ENCODE data around the gene STXBP3.

The STXBP3 gene

DNA sequence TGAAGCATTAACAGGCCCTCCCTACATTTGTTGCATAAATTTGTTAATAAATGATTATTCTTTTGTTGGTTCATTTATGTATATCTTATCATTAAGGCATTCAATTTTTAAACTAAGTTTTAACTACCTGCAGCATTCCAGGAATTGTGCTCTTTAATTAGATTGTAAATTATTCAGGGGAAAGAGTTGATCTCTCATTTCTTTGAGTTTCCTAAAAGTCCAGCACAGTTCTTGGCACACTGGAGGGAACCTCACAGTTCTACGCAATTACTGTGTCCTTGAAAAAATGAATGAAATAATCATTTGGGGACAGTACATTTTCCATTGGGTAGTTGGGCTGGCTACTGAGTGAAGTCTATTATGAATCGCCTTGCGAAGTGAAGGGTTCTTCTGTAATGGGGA lies 493 bp upstream of the STXBP3 start:
- Histone ChIP-seq H3K9me2 (replicated peaks; ENCODE audit: insufficient read depth, low read length) (no peaks in the 10 kb centered on the region), H3K9me3 (replicated peaks; ENCODE audit: insufficient read depth, low read length) (no peaks in the 10 kb centered on the region), H3K4me1 (ENCODE audit: low read length) (peaks cover 3% of the 10 kb centered on the region; the same call in 1 of the 2 replicates), H3K79me2 (ENCODE audit: low read length) (peaks cover 20% of the 10 kb centered on the region), H4K20me1 (ENCODE audit: insufficient read depth, low read length) (no peaks in the 10 kb centered on the region), H3K27ac (ENCODE audit: low read length) (no peak overlapping the region), H2AFZ (ENCODE audit: low read length) (peak overlapping the region; percentile 77; the same call in 1 of the 2 replicates), H3K4me2 (ENCODE audit: low read depth, low read length) (peak overlapping the region; percentile 34; the same call in 1 of the 2 replicates), H3K36me3 (replicated peaks; ENCODE audit: insufficient read depth, low read length) (no peaks in the 10 kb centered on the region), H3K4me3 (ENCODE audit: low read length) (no peak overlapping the region), H3F3A (ENCODE audit: insufficient read depth, low read length) (0 out of 2 replicates have a peak, but pooled peaks cover 6% of the 10 kb centered on the region), H3K9ac (ENCODE audit: low read length) (no peak overlapping the region), H3K27me3 (replicated peaks; ENCODE audit: insufficient read depth, low read length) (no peaks in the 10 kb centered on the region)
- TF ChIP-seq EZH2 (optimal IDR thresholded peaks at IDR 0.05; ENCODE audit: low read depth, low read length): no peak
- no peak for DNase-seq

DNA sequence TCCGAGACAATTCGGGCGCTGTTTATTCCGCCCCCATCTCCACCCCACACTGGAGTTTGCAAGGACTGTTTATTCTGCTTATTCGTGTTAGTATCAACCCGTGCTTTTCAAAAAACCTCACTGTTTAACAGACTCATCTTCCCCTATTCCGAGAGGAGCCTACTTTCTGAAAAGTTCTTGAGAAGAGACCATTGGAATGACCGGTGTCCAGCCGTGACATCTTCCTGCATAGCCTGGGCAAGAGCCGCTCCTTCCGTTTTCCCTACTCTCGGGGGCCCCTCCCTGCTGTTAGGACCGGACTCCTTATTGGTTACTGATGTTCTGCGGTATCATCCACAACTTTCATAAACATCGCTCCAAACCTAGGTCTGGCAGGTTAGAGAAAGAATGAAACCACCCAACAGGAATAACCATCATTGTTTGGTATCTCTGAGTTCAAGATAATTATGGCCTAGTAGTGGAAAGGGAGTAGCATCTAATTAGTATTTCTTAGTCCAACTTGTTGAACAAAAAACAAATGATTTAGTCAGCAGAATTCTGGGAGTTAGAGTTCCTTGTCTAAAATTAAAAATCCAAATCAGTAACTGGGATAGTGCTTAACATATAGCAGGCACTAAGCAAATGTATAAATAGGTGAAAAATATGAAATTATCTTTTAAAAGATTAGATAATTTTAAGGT lies 837 bp downstream of the STXBP3 start:
- H3K4me3 ChIP-seq (ENCODE audit: low read length): peak overlapping the region; percentile 79
- H3K27me3 ChIP-seq (replicated peaks; ENCODE audit: insufficient read depth, low read length): no peaks in the 10 kb centered on the region
- DNase-seq: peak; percentile 12
- H3K27ac ChIP-seq (ENCODE audit: low read length): peak overlapping the region; percentile 84
- no peak for TF ChIP-seq CTCF (IDR thresholded peaks at IDR 0.05; ENCODE audit: low read length)
- TF ChIP-seq EZH2 (optimal IDR thresholded peaks at IDR 0.05; ENCODE audit: low read depth, low read length): no peak
- no peak for TF ChIP-seq EZH2phosphoT487 (IDR thresholded peaks at IDR 0.05; ENCODE audit: low read length)
- H3K9ac ChIP-seq (ENCODE audit: low read length): peak overlapping the region; percentile 79
- no peaks in the 10 kb centered on the region for H3K9me3 ChIP-seq (replicated peaks; ENCODE audit: insufficient read depth, low read length)
- H3K79me2 ChIP-seq (ENCODE audit: low read length): peaks cover 21% of the 10 kb centered on the region
- H3K4me1 ChIP-seq (ENCODE audit: low read length): no peaks in the 10 kb centered on the region
- H4K20me1 ChIP-seq (ENCODE audit: insufficient read depth, low read length): no peaks in the 10 kb centered on the region
- H3K4me2 ChIP-seq (ENCODE audit: low read depth, low read length): peak overlapping the region; percentile 68
- H3K9me2 ChIP-seq (replicated peaks; ENCODE audit: insufficient read depth, low read length): no peaks in the 10 kb centered on the region
- peak overlapping the region; percentile 33 for H2AFZ ChIP-seq (ENCODE audit: low read length)
- no peaks in the 10 kb centered on the region for H3K36me3 ChIP-seq (replicated peaks; ENCODE audit: insufficient read depth, low read length)
- H3F3A ChIP-seq (ENCODE audit: insufficient read depth, low read length): 0 out of 2 replicates have a peak, but pooled peaks cover 6% of the 10 kb centered on the region

GRCh38 chr1:108747898-108748297 lies 1.4 kb downstream of the STXBP3 start:
- Histone ChIP-seq H3K4me3 (ENCODE audit: low read length) (peak overlapping the region; percentile 79; the same call in 1 of the 2 replicates), H3K27me3 (replicated peaks; ENCODE audit: insufficient read depth, low read length) (no peaks in the 10 kb centered on the region), H3K4me1 (ENCODE audit: low read length) (no peaks in the 10 kb centered on the region), H3K9me3 (replicated peaks; ENCODE audit: insufficient read depth, low read length) (no peaks in the 10 kb centered on the region), H3F3A (ENCODE audit: insufficient read depth, low read length) (0 out of 2 replicates have a peak, but pooled peaks cover 6% of the 10 kb centered on the region), H3K27ac (ENCODE audit: low read length) (no peak overlapping the region), H3K9ac (ENCODE audit: low read length) (no peak overlapping the region), H3K79me2 (ENCODE audit: low read length) (peaks cover 21% of the 10 kb centered on the region), H2AFZ (ENCODE audit: low read length) (no peak overlapping the region), H3K36me3 (replicated peaks; ENCODE audit: insufficient read depth, low read length) (no peaks in the 10 kb centered on the region), H3K4me2 (ENCODE audit: low read depth, low read length) (peak overlapping the region; percentile 68; the same call in 1 of the 2 replicates), H4K20me1 (ENCODE audit: insufficient read depth, low read length) (no peaks in the 10 kb centered on the region), H3K9me2 (replicated peaks; ENCODE audit: insufficient read depth, low read length) (no peaks in the 10 kb centered on the region)
- TF ChIP-seq CTCF (IDR thresholded peaks at IDR 0.05; ENCODE audit: low read length) (no peak), EZH2 (optimal IDR thresholded peaks at IDR 0.05; ENCODE audit: low read depth, low read length) (no peak), EZH2phosphoT487 (IDR thresholded peaks at IDR 0.05; ENCODE audit: low read length) (no peak)
- no peak for DNase-seq

- H3K9me2 ChIP-seq (replicated peaks; ENCODE audit: insufficient read depth, low read length): no peaks in the 10 kb centered on the region
- no peak for TF ChIP-seq EZH2phosphoT487 (IDR thresholded peaks at IDR 0.05; ENCODE audit: low read length)
- no peak for TF ChIP-seq EZH2 (optimal IDR thresholded peaks at IDR 0.05; ENCODE audit: low read depth, low read length)
- TF ChIP-seq CTCF (IDR thresholded peaks at IDR 0.05; ENCODE audit: low read length): no peak
- H3F3A ChIP-seq (ENCODE audit: insufficient read depth, low read length): 0 out of 2 replicates have a peak, but pooled peaks cover 6% of the 10 kb centered on the region
- H3K9me3 ChIP-seq (replicated peaks; ENCODE audit: insufficient read depth, low read length): no peaks in the 10 kb centered on the region
- no peak for DNase-seq
- no peak overlapping the region for H3K4me3 ChIP-seq (ENCODE audit: low read length)
- H3K36me3 ChIP-seq (replicated peaks; ENCODE audit: insufficient read depth, low read length): no peaks in the 10 kb centered on the region
- no peaks in the 10 kb centered on the region for H4K20me1 ChIP-seq (ENCODE audit: insufficient read depth, low read length)
- no peaks in the 10 kb centered on the region for H3K27me3 ChIP-seq (replicated peaks; ENCODE audit: insufficient read depth, low read length)
- H3K9ac ChIP-seq (ENCODE audit: low read length): no peak overlapping the region
- H3K79me2 ChIP-seq (ENCODE audit: low read length): peaks cover 21% of the 10 kb centered on the region
- no peak overlapping the region for H3K27ac ChIP-seq (ENCODE audit: low read length)
- H3K4me1 ChIP-seq (ENCODE audit: low read length): no peaks in the 10 kb centered on the region
- H2AFZ ChIP-seq (ENCODE audit: low read length): no peak overlapping the region
- H3K4me2 ChIP-seq (ENCODE audit: low read depth, low read length): no peak overlapping the region
Observed at GRCh38 chr1:108749081-108749480, 2.6 kb downstream of the STXBP3 start.
